Measurements from ENCODE around the gene NIF3L1.
"Not testable (repeated sequence)": the region's sequence is repeated elsewhere in the genome, so short reads cannot be mapped to it uniquely, and the experiment has no call there.

NIF3L1 gene

DNA sequence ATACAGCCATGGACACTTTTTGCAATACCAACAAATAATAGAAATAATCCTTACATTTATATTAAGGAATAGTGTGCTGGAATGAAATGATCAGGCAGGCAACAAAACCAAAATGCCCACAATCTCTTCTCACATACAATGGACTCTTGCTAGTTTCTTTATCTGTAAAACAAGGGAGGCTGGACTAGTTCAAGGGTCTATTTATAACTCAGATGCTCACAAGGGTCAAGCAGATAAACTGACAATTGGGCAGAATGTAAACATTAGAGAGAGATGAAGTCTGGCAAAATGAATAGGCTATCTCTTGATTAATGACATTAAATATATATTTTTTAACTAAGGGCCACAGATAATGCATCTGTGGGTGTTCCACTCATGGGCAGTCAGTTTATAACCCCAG, 11.7 kb upstream of the NIF3L1 start:
- FAIRE-seq: no peak

DNA sequence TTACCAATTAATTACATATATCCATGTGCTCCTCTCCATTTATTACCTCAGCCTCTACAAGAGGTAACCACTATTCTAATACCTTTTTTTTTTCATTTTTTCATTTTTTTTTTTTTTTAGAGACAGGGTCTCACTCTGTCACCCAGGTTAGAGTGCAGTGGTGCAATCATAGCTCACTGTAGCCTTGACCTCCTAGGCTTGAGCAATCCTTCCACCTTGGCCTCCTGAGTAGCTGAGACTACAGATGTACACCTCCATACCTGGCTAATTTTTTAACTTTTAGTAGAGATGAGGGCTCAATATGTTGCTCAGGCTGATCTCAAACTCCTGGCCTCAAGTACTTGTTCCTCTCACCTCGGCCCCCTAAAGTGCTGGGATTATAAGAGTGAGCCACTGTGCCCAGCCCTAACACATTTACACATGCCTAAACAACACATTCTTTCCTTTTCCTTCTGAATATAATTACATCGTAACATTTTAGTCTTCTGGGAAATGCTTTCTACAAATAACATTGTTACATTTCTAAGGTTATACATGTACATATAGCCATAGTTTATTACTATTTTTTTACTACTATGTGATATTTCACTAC, 10.8 kb upstream of the NIF3L1 start:
- no peak for FAIRE-seq

DNA sequence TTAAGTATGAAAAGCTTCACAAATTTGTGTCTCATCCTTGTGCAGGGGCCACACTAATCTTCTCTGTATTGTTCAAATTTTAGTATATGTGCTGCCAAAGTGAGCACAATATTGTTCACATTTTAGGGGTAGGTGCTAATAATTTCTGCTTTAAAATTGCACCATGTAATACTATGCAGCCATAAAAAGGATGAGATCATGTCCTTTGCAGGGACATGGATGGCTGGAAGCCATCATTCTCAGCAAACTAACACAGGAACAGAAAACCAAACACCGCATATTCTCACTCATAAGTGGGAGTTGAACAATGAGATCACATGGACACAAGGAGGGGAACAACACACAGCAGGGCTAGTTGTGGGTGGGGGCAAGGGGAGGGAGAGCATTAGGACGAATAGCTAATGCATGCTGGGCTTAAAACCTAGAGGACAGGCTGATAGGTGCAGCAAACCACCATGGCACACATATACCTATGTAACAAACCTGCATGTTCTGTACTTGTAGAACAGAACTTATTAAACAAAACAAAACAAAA, 7.4 kb upstream of the NIF3L1 start:
- not testable (repeated sequence) for FAIRE-seq

DNA sequence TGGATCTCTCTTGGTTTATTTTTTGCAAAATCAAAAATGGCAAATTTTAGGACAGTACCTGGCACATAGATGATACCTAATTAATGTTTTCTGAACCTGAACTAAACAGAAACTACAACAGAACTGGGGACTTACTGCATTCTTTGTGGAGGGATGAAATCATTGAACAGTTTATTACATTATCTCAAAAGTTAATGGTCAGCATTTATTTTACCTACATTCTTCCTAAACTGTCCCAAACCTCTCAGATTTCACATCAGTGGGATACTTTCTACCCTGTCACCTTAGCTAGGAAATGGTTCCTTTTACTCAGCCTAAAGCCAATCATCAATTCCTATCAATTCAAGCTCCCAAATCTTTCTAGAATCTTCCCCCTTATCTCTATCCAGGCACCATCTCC, 10.3 kb downstream of the NIF3L1 start:
- FAIRE-seq: no peak

DNA sequence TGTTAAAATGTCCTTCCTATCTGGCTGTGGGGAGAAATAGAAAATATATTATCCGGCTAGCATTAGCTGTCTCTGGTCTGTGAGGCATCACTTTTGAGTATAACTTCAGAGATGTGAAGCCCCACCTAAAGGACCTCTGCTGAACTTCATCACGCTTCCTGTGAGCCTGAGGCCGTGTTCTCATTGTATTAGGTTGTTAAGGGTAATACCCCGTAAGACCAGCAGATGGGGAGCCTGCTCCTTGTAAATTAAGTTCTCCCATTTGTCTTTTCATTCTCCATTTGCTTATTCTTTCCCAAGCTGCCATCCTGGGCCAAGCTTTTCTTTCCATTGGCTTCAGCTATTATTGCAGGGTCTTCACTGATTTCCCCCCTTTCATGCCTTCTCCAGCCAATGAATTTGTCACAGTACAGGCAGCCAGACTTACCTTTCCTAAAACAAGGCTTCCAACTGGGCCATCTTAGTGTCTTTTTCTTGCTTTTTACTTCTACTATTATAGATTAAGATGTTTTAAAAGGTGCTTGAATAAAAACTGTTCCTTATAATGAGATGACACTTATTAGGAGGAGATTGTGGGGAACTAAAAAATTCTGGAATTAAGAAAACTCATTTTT, 12.4 kb downstream of the NIF3L1 start:
- peak; percentile 96 for FAIRE-seq

DNA sequence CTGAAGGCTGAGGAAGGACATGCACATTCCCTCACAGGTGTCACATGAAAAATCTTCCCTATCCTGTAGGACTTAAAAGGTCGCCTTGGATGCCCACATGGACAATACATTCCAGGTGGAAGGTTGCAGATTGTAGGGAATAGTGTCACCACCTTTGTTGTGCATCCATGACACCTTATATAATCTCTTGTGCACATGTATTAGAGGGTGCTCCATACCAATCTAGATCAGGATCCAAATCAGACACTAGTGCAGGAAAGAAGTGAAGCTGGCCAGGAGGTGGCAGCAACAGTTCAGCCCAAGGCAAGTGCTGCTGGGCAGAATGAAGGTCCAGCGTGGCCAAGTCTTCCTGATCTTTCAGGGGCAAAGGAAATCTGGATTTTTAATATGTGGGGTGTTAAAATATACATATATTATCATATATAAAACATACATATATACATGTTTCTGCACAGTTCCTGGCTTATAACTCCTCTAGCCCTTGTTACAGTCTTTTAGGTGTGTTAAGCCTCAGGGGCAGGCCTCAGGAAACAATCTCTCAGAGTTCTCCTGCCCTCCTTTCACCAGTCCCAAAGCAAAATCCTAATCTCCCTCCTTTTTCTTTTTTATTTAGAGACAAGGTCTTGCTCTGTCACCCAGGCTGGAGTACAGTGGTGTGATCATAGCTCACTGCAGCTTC, 16.6 kb downstream of the NIF3L1 start:
- peak; percentile 84 for FAIRE-seq

DNA sequence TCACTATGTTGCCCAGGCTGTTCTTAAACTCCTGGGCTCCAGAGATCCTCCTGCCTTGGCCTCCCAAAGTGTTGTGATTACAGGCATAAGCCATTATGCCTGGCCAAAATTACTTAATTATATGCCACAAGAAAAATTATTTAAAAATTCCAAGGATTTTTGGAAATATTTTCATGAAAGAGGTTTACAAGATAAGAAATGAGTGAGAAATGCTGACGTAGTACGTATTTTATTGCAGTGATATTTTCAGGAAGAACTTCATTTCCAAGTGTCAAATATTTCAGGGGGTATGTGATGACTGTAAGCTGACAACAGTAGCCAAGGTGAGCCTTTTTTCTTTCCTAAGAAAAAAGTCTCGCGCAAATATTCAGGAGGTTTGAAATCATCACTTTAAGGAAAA, 20.8 kb downstream of the NIF3L1 start:
- no peak for FAIRE-seq

DNA sequence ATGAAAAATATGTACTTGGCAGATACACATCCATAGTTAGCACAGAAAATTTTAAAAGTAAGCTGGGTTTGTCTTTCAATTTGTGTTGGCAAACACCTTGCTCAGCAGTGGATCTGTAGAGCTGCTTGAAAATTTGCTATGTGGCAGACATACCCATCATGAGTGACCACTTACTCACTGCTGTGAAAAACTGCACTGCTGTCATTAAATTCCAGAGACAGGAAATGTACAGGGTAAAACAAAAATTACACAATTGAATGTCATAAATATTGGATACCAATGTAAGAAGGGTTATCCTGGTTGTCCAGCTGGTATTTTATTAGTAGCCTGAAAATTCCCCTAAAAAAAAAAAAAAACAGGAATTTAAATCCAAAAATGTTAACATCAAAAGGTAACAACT, 24.5 kb downstream of the NIF3L1 start:
- FAIRE-seq: no peak

DNA sequence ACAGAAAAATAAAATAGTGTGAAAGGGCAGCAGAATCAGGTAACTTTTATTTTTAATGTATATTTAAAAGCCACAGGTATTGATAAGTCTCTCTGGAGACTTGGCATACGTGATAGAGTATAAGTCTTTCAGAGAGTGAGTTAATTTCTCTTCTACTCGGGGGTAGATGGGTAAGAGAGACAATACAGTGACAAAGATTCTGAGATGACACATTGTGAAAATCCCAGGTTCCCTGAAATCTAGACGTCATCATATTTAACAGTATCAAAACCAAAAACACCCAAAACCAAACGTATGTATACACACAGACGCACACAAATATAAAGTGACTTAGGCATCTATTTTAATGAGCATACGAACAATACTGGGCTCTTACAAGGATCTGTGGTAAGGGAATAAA, 33.3 kb downstream of the NIF3L1 start:
- FAIRE-seq: no peak

DNA sequence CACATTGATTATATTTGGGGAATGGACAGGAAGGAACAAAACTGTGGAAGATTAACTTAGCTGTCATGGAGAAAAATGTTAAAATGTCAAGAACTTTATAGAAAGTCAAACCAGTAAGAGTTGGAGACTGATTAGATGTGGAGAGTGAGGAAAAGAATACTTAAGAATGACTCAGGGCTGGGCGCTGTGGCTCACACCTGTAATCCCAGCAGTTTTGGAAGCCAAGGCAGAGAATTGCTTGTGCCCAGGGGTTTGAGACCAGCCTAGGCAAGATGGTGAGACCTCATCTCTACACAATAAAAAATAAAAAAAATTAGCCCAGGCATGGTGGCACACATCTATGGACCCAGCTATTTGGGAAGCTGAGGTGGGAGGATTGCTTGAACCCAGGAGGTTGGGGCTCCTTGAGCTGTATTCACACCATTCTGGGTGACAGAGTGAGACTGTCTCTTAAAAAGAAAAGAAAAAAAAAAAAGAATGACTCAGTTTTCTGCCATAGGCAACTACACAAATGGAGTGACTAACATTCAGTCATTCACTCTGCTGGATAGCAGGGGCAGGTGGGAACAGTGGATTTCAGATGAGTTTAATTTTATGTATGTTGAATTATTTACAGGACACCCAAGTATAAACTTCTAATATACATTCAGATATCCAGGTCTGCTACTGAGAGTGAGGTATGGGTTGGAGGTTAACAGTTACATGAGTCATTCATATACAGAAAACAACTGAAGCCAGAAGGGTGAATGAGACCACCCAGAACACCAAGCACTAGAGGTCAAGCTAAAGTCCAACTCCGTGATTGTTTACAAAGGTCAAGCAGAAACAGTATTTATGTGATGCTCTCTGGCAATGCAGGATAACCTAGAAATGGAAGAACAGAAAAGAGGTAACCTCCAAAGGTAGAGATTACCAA, 40.4 kb downstream of the NIF3L1 start:
- FAIRE-seq: no peak

DNA sequence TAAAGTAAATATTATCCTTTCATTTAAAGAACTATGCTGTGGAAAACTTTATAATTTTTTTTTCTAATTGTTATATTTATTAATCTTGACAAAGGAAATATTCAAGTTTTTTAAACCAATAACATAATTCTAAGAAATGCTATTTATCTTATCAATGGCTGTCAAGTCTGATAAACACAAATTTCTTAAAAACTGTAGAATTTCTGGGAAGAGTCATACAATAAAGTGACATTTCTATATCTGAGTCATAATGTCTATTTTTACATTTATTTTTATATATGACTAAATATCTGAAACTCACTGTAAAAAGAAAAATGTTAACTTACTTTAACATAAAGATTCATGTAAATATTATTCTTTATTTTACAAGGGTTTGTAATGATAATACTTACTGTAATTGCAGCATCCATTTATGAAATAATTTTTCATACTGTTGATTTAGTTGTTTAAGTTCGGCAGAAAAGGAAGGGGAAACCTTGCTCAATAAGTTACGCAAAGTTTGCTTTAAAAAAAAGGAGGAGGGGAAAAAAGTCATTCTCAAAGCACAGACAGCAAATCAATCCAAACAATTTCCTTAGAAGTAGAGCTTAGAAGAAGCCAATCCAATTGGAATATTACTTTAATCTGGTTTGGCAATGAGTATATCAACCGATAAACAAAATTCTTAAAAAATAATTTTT, 41.9 kb downstream of the NIF3L1 start:
- peak; percentile 78 for FAIRE-seq

DNA sequence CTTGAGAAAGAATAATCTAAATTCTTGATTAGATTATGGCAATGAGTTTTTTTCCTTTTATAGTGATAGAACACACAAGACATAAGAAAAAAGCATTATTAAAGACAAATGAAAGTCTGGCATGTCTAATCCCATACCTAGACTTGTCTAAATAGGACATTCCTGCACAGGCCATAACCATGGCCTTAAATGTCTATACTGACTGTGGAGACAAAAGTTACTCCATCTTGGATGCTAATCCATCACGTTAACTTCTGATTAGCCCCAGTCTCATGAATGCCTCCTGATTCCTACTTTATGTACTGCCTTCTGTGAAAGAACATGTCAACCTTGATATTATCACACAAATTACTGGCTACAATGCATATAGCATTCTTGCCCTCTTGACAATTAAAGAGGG, 50.7 kb downstream of the NIF3L1 start:
- FAIRE-seq: no peak

DNA sequence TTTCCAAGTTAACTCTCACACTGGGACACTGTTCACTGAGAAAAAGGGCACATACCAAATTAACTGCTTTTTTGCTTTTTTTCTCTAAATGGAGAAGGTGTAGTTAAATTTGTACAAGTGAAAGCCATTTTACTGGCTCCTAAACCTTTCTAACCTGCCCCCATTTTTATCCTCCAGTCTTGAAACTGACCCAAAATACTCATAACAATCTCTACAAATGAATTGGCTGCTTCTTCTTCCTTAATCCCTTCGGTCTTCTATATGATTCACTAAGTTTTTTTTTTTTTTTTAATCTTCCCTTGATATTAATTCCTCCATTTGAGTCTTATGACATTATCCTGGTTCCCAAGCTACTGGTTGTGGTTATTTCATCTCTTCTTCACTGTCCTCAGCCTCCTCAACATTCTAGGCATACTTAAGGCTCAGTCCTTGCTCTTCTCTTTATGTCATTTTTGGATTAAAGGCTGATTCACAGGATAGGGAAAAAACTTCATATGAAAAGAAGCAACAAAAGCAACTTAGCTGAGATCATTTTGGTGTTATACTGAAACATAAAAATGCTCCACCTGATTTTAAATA, 54.4 kb downstream of the NIF3L1 start:
- no peak for FAIRE-seq

DNA sequence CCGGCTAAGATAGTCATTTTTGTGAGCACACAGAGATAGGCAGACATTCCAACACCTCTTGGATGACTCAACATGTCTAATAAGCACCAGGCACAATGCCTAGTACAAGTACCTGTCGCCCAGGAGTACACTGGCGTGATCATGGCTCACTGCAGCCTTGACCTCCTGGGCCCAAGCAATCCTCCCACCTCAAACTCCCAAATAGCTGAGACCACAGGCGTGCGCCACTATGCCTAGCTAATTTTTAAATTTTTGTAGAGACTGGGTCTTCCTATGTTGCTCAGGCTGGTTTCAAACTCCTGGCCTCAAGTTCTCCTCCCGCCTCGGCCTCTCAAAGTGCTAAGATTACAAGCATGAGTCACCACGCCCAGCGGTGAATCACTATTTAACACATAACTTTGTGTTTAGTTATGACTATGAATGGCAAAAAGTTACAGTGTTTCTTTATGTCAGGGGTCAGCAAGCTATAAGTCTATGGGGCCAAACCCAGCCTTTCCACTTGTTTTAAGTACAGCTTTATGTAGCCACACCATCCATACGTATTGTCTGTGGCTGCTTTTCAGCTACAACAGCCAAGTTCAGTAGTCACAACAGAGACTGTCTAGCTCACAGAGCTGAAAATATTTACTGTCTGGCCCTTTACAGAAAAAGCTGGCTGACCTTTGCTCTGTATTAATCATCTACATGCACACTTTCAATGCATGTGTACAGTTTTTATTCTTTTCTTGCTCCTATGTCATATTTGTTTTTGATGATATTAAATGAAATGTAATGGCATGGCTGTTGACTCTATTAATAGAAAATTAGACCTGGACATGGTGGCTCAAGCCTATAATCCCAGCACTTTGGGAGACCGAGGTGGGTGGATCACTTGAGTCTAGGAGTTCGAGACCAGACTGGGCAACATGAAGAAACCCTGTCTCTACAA, 55.6 kb downstream of the NIF3L1 start:
- no peak for FAIRE-seq

DNA sequence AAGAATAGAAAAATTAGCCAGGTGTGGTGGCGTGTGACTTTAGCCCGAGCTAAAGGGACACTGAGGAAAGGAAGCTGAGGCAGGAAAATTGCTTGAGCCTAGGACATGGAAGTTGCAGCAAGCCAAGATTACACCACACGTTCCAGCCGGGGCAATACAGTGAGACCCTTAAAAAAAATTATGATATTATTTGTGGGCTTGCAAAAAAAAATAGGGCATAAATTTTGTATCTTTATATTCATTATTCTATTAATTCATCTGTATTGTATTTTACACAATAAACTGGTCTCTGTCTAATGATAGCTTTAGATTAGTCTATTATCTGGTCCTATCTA, 56.2 kb downstream of the NIF3L1 start:
- FAIRE-seq: no peak

DNA sequence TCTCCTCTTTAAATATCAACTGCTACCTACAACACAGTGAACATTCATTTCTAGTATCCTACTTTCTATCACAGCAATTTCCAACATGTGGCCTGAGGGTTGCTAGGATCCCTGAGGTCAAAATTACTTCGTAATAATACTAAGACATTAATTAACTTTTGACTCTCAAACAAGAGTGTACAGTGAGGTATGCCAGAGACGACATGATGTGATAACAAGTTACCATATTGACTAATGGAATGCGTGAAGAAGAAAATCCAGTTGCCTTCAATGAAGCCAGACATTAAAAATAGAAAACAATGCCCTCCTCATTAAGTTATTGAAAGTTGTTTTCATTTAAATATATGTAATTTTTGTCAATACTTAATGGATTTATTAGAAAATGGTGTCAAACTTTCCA, 61.2 kb downstream of the NIF3L1 start:
- FAIRE-seq: no peak

Measured in A204.1 (cell line).